ENCODE measurements around the gene FAM13A. TPM values are rescaled to one million over a fixed set of nuclear protein-coding genes. Genes with fewer than 3 reads are reported as not detected.

FAM13A gene
- total RNA-seq, 4 donors from 2014 or later = 157 to 327 (median 202) TPM

DNA sequence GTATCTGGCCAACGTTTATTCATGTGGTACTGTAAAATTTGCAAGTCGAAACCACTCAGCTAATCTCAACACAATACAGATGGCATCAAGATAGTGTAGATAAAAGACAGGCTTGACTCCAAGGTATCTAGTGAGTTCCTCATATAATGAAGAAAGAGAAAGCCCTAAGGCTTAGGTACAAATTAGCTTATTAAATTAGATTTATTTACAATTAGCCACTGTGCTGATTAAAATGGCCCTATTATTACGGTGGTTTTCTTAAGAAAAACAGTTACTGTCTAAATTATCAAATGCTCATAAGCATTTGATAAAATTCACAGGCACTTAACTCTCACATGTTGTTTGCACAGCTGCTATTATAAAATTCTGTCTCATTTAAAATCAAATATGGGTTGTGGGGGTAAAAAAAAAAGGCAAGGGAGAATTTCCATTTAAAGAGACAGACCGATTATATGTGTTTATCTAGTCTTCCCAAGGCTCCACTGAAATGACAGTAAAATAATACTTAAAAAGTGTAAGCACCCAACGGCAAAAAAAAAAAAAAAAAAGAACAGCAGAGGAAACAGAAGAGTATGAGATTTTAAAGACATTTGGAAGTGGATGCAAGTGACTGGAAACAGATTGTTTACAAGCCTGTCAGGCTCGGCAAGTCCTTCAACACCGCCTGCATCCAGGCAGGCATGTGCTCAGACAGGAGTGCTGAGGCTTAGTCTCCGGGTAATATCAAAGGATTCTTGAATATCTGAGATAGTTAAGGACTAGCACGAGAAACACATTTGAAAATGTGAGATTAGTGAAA is 55.1 kb downstream of the FAM13A start:
- H3K9me3 ChIP-seq = no peaks in the 10 kb centered on the region
- no peaks in the 10 kb centered on the region for H3K36me3 ChIP-seq
- intact Hi-C loops (cut with DNase I) = no loop called here
- H3K4me3 ChIP-seq (replicated peaks in 1 of 3) = no peak overlapping the region
- 77 to 83% methylated on average over 9 of the region's 9 CpGs for WGBS, 2 donors
- H3K4me1 ChIP-seq = no peaks in the 10 kb centered on the region
- no peaks in the 10 kb centered on the region for H3K27me3 ChIP-seq
- H3K27ac ChIP-seq = no peak overlapping the region
- DNase-seq = peak in 1 of 2 donors; percentile 26
- no peak for TF ChIP-seq POLR2A (IDR thresholded peaks at IDR 0.05)
- TF ChIP-seq, protein P1, sequence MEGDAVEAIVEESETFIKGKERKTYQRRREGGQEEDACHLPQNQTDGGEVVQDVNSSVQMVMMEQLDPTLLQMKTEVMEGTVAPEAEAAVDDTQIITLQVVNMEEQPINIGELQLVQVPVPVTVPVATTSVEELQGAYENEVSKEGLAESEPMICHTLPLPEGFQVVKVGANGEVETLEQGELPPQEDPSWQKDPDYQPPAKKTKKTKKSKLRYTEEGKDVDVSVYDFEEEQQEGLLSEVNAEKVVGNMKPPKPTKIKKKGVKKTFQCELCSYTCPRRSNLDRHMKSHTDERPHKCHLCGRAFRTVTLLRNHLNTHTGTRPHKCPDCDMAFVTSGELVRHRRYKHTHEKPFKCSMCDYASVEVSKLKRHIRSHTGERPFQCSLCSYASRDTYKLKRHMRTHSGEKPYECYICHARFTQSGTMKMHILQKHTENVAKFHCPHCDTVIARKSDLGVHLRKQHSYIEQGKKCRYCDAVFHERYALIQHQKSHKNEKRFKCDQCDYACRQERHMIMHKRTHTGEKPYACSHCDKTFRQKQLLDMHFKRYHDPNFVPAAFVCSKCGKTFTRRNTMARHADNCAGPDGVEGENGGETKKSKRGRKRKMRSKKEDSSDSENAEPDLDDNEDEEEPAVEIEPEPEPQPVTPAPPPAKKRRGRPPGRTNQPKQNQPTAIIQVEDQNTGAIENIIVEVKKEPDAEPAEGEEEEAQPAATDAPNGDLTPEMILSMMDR (IDR thresholded peaks at IDR 0.05) = no peak

DNA sequence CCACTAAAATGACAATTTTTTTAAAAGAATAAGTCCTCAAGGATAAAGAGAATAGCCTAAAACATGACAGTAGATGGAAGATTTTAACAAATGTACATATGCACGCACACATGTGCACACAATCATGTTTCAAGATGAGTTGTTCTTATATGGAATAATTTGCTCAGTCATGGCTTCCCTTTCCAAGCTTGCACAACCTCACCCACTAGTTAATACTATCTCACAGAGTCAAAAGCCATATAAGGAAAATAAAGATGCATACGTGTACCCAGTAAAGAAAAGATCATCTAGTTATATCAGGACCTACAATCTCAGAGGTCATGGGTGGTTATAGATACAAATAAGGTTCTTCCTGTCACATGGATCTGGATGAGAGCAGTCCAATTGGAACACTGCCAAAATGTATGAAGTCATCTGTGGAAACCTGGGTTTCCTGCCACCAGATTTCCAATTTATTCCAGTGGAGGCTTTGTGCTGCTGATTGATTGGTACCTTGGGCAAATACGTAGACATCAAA is 56.1 kb downstream of the FAM13A start:
- 83 to 88% methylated on average over 3 of the region's 3 CpGs for WGBS, 2 donors
- intact Hi-C loops (cut with DNase I) = no loop called here
- Histone ChIP-seq H3K27me3 (no peaks in the 10 kb centered on the region), H3K27ac (no peak overlapping the region), H3K9me3 (no peaks in the 10 kb centered on the region), H3K4me3 (replicated peaks in 1 of 3) (no peak overlapping the region), H3K36me3 (no peaks in the 10 kb centered on the region), H3K4me1 (no peaks in the 10 kb centered on the region)
- no peak for TF ChIP-seq POLR2A (IDR thresholded peaks at IDR 0.05)
- no peak for DNase-seq

DNA sequence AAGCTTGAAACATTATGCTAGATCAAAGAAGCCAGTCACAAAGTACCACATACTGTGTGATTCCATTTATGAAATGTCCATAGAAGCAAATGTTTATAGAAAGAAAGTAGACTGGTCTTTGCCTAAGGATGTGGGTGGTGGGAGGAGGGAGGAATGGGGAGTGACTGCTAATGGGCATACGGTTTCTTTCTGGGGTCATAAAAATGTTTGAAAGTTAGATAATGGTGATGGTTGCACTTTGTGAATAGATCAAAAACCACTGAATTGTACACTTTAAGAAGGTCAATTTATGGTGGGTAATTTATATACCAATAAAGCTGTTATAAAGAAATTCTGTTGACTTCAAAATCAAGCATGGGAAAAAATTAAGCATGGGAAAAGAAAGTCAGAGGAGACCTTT is 56.6 kb downstream of the FAM13A start:
- no peak overlapping the region for H3K27ac ChIP-seq
- no peaks in the 10 kb centered on the region for H3K36me3 ChIP-seq
- H3K4me3 ChIP-seq (replicated peaks in 1 of 3) = no peak overlapping the region
- WGBS, 2 donors = 96 to 97% methylated on average over 1 of the region's 1 CpG
- intact Hi-C loops (cut with DNase I) = no loop called here
- H3K9me3 ChIP-seq = no peaks in the 10 kb centered on the region
- H3K27me3 ChIP-seq = no peaks in the 10 kb centered on the region
- TF ChIP-seq, protein P1 (IDR thresholded peaks at IDR 0.05) = no peak
- no peak for TF ChIP-seq POLR2A (IDR thresholded peaks at IDR 0.05)
- DNase-seq = no peak
- H3K4me1 ChIP-seq = no peaks in the 10 kb centered on the region

DNA sequence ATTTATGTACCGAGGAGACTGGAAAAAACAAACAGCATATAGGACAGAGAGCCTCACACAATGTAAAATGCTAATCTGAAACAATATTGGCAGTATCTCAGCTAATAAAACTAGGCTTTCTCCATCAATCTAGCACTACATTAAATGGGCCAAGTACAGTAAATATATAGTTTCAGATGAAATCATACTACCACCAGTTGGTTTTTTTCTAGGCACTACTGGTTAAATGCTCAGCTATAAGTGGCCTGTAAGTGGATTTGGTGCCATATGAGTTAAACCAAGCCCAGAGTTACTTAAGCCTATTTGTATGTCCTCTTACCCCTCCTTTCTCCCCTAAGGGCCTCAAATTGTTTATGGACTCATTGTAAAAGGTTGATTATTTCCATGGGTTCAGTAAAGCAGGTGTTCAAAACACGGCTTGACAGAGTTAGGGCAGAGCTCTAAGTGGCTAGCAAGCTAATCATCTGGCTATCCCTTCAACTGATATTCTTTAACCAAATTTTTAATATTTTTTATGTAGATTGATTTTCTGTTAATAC is 57.5 kb downstream of the FAM13A start:
- Histone ChIP-seq H3K27me3 (no peaks in the 10 kb centered on the region), H3K27ac (no peak overlapping the region), H3K36me3 (no peaks in the 10 kb centered on the region), H3K4me3 (replicated peaks in 1 of 3) (no peak overlapping the region), H3K9me3 (no peaks in the 10 kb centered on the region), H3K4me1 (no peaks in the 10 kb centered on the region)
- TF ChIP-seq, protein P1 (IDR thresholded peaks at IDR 0.05) = no peak
- no peak for TF ChIP-seq POLR2A (IDR thresholded peaks at IDR 0.05)
- intact Hi-C loops (cut with DNase I) = no loop called here
- no peak for DNase-seq
- 94 to 97% methylated on average over 2 of the region's 2 CpGs for WGBS, 2 donors

DNA sequence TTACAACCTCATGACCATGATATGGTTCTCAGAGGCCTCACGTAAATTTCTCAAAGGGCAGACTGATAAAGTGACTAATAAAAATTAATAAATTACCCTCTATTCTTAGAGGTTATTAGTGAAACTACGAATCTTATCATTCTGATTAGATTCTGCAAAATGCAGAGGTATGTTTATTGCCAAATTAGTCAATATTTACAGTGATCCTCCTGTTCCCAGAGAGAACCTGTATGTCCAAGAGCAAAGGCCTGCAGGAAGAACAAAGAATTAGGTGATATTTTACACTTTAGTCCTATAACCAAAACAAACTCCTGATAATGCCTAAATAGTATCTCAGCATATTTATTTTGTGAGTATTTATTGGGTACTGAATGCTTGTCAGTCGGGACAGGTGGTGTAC is 58.1 kb downstream of the FAM13A start:
- H3K9me3 ChIP-seq = no peaks in the 10 kb centered on the region
- no peak for DNase-seq
- no peaks in the 10 kb centered on the region for H3K27me3 ChIP-seq
- intact Hi-C loops (cut with DNase I) = no loop called here
- no peak overlapping the region for H3K4me3 ChIP-seq (replicated peaks in 1 of 3)
- no peaks in the 10 kb centered on the region for H3K36me3 ChIP-seq
- 87 to 95% methylated on average over 3 of the region's 3 CpGs for WGBS, 2 donors
- H3K4me1 ChIP-seq = no peaks in the 10 kb centered on the region
- TF ChIP-seq, protein P1 (IDR thresholded peaks at IDR 0.05) = no peak
- no peak for TF ChIP-seq POLR2A (IDR thresholded peaks at IDR 0.05)
- H3K27ac ChIP-seq = no peak overlapping the region
